GM12874 (cell line): ENCODE measurements around the gene HTT.

Experiments
- TF ChIP-seq, protein P1 (sequence below): IDR thresholded peaks from 2 replicates; pipeline ENCODE4 v1.5.1; 2011; ENCODE audit warnings: low read depth, mild to moderate bottlenecking, control low read depth, low read length, moderate library complexity; ENCODE audit not compliant: insufficient read depth

HTT gene

DNA sequence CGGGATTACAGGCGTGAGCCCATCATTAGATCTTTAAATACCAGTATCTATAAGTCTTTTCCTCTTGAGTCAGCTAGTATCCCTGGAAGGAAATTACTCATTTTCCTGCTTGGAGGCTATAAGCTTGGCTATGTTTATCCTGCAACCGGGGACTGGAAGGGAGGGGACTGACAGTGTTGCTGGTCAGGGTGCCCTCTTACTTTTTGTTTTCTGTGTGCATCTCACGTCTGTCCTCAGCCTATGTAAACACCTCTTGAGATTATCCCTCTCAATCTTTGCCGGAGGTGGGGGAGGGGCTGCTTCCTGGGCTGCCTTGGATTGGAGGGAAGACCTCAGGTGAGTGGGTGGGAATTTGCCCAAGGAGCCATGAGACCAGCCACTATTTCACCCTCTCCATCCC is 37.0 kb downstream of the HTT start:
- TF ChIP-seq, protein P1, sequence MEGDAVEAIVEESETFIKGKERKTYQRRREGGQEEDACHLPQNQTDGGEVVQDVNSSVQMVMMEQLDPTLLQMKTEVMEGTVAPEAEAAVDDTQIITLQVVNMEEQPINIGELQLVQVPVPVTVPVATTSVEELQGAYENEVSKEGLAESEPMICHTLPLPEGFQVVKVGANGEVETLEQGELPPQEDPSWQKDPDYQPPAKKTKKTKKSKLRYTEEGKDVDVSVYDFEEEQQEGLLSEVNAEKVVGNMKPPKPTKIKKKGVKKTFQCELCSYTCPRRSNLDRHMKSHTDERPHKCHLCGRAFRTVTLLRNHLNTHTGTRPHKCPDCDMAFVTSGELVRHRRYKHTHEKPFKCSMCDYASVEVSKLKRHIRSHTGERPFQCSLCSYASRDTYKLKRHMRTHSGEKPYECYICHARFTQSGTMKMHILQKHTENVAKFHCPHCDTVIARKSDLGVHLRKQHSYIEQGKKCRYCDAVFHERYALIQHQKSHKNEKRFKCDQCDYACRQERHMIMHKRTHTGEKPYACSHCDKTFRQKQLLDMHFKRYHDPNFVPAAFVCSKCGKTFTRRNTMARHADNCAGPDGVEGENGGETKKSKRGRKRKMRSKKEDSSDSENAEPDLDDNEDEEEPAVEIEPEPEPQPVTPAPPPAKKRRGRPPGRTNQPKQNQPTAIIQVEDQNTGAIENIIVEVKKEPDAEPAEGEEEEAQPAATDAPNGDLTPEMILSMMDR: no peak

DNA sequence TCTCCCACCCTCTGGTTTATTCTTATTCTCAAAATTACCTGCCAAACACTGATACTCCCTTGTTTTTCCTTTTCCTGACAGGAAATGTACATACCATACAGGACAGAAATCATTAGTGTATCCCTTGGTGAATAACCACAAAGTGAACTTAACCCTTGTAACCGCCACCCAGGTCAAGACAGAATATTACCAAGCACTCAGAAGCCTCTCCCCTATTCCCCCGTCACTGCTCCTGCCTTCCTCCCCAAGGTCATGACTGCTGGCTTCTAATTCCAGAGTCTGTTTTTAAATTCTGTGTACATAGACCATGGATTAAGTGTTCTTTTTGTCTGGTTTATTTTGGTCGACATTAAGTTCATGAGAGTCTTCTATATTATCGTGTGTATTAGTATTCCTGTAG is 37.7 kb downstream of the HTT start:
- TF ChIP-seq, protein P1: no peak

DNA sequence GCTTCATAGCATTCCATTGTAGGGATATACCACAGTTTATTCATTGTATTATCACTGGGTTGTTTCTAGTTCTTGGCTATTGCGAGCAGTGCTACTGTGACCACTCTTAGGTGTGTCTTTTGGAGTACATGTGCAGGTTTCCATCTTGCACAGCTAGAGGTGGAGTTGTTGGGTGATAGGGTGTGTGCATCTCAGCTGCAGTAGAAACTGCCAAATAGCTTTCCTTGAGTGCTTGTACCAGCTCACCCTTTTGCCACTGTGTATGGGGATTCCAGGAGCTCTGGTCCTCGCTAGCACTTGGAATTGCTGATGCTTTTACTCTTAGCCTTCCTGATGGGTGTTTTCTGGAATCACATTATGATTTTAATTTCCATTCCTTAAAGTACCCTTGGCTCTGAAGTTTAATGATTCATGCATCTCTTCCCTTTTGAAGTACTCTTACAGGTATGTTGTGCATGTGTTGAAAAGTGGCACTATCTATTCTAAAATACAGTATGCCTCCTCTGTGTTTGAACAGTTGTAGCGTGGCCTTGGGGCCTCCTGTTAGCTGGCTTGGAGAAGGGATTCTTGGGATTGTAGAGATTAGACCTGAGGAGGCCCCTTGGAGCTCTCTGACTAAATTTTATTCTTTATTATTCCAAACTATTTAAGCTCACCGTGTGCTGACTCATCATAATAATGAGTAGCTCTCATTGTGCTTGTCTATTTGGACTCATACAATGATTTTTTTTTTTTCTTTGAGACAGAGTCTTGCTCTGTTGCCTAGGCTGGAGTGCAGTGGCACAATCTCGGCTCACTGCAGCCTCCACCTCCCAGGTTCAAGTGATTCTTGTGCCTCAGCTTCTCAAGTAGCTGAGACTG is 38.4 kb downstream of the HTT start:
- TF ChIP-seq, protein P1: no peak

DNA sequence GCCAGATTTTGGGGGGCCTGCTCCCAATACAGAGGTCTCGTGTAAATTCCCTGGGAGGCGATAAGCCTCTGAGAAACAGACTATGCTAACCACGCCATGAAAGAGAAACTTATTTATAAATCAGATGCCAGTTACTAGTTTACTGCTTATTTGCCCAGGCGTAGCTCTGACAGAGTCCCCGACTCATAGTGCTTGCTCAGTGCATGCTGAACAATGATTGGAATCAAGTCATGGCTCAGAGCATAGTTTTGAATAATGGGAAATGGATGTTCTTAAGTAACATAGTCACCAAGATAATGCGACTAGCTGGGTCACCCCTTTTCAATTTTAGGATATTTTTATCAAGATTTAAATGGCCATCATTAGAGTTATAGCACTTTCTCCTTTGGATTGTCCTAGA is 39.9 kb downstream of the HTT start:
- TF ChIP-seq, protein P1: no peak

DNA sequence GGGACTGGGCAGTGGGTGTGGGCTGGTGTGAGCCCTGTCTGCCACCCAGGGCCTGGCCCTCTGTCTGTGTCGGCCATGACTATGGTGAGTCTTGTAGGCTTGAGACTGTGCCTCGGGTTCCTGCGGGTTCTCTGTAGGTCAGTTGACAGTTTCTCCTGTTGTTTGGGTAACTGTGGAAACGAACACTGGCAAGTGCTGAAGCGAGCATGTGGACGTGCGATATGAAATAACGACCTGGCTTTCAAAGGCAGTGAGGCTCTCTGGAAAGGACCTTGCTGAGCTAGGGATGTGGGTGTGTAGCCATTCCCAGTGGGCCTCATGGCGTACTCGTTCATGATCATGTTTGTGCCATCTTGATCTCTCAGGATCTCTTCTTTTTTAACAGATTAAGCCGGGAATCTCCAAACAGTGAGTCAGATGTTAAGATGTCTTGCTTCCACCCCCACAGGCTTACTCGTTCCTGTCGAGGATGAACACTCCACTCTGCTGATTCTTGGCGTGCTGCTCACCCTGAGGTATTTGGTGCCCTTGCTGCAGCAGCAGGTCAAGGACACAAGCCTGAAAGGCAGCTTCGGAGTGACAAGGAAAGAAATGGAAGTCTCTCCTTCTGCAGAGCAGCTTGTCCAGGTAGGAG is 41.3 kb downstream of the HTT start:
- TF ChIP-seq, protein P1: no peak

DNA sequence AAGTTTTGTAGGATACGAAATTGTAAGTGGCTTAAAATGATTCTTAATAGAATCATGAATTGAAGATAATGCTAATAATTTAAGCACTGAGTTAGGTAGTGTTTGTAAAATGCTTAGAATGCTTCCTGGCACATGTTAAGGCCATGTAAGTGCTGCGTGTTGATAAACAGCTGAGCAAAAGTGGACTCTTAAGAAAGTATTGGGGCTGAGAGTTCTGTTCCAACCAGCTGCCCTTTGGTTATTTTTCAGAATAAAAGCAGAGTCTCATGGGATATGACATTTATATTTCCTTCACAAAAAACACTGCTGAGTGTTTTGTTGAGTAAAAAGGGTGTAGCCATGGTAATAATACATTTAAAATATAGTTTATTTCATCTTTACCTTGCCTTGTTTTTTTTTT is 42.5 kb downstream of the HTT start:
- TF ChIP-seq, protein P1: no peak

DNA sequence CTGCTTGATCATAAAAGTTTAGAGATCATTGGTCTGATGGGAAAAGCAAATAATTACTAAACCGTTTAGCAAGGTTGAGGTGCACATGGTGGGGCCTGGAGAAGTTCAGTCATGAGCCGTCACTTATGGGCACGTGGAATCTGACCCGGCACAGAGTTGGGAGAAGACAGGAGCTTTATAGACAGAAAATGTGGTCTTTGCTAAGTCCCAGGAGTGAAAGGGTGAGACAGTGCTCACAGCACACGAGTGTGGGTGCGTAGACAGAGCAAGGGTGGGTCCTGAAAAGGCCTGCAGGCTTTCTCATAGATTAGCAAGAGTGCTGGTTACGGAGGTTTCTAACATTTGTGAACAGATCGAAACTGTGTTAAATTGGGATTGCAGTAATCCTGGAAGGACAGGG is 43.8 kb downstream of the HTT start:
- TF ChIP-seq, protein P1: no peak
